SK-N-SH (cell line): ENCODE data around the gene KCNK4. TPM values are rescaled to one million over a fixed set of nuclear protein-coding genes. Genes with fewer than 3 reads are reported as not detected.

Source experiments
- CTCF ChIA-PET: fragments of 300-600, 350-600 bp; formaldehyde crosslinking; extraction: SDS; loops from one replicate; lab custom pipeline; 2021; lab: Yijun Ruan, JAX
- POLR2A ChIA-PET: fragments of 350-600 bp; sonication (Branson Sonifier 250); formaldehyde crosslinking; extraction: SDS; loops from one replicate; lab custom pipeline; 2020; ENCODE audit warnings: antibody characterized with exemption, inconsistent platforms; lab: Yijun Ruan, JAX
- DNase-seq: peaks from one replicate; pipeline ENCODE4 v3.0.0; 2012
- H2AFZ ChIP-seq: fragments of 200-600 bp; sonication (generic); 2 replicates; pipeline ENCODE4 v1.8.1; 2016; ENCODE audit warnings: antibody characterized with exemption, mild to moderate bottlenecking, low read depth
- H3F3A ChIP-seq: fragments of 200-600 bp; sonication (generic); replicated peaks from 2 replicates; pipeline ENCODE3; 2016; ENCODE audit warnings: antibody characterized with exemption, mild to moderate bottlenecking; ENCODE audit not compliant: insufficient read depth
- H3K27ac ChIP-seq, 2 experiments: fragments of 200-500 bp in 1 of 2; fragments of 200-600 bp in 1 of 2; sonication (Bioruptor generic) in 1 of 2; sonication (generic), shearing (Covaris generic) in 1 of 2; 2 replicates each; pipeline versions ENCODE4 v1.5.1 to v1.6.1; 2014 to 2016; ENCODE audit warnings: low read depth in 2 of 2, inconsistent platforms in 1 of 2, low read length in 1 of 2, mild to moderate bottlenecking in 1 of 2, mixed read lengths in 1 of 2
- H3K27me3 ChIP-seq: fragments of 200-600 bp; sonication (generic), shearing (Covaris generic); 2 replicates; pipeline ENCODE4 v1.6.1; 2016; ENCODE audit warnings: mixed run types; ENCODE audit not compliant: insufficient read depth
- H3K36me3 ChIP-seq, 2 experiments: fragments of 200-500 bp in 1 of 2; fragments of 200-600 bp in 1 of 2; sonication (Bioruptor generic) in 1 of 2; sonication (generic) in 1 of 2; replicated peaks in 1 of 2; 2 replicates each; pipeline versions ENCODE3 to v1.5.1; 2014 to 2016; ENCODE audit warnings: low read length in 1 of 2, mild to moderate bottlenecking in 1 of 2; ENCODE audit not compliant: insufficient read depth in 2 of 2, control insufficient read depth in 1 of 2
- H3K4me1 ChIP-seq, 2 experiments: fragments of 200-500 bp in 1 of 2; fragments of 200-600 bp in 1 of 2; sonication (Bioruptor generic) in 1 of 2; sonication (generic), shearing (Covaris generic) in 1 of 2; 2 replicates each; pipeline versions ENCODE4 v1.5.1 to v1.6.1; 2014 to 2016; ENCODE audit warnings: low read depth in 1 of 2, low read length in 1 of 2, mixed run types in 1 of 2; ENCODE audit not compliant: insufficient read depth in 2 of 2, control insufficient read depth in 1 of 2
- H3K4me2 ChIP-seq: fragments of 200-600 bp; sonication (generic), shearing (Covaris generic); 2 replicates; pipeline ENCODE4 v1.6.1; 2017; ENCODE audit warnings: mixed run types
- H3K4me3 ChIP-seq, 2 experiments: fragments of 200-500 bp in 1 of 2; fragments of 200-600 bp in 1 of 2; sonication (Bioruptor generic) in 1 of 2; sonication (generic), shearing (Covaris generic) in 1 of 2; 2 replicates each; pipeline versions ENCODE4 v1.5.1 to v1.8.1; 2014 to 2016; ENCODE audit warnings: low read depth in 2 of 2, inconsistent platforms in 1 of 2, low read length in 1 of 2, mild to moderate bottlenecking in 1 of 2, mixed read lengths in 1 of 2, moderate library complexity in 1 of 2
- H3K79me2 ChIP-seq: fragments of 200-600 bp; sonication (generic); 2 replicates; pipeline ENCODE4 v1.8.1; 2017; ENCODE audit warnings: mild to moderate bottlenecking; ENCODE audit not compliant: insufficient read depth
- H3K9ac ChIP-seq: fragments of 200-600 bp; sonication (generic); 2 replicates; pipeline ENCODE4 v1.6.1; 2017; ENCODE audit warnings: mixed run types
- H3K9me2 ChIP-seq: fragments of 200-600 bp; sonication (generic); 2 replicates; pipeline ENCODE4 v1.6.1; 2017; ENCODE audit warnings: mixed run types
- H3K9me3 ChIP-seq: fragments of 200-600 bp; sonication (generic); 2 replicates; pipeline ENCODE4 v1.6.1; 2017; ENCODE audit warnings: mixed run types, mild to moderate bottlenecking, moderate library complexity
- H4K20me1 ChIP-seq: fragments of 200-600 bp; sonication (generic); 2 replicates; pipeline ENCODE4 v1.6.1; 2017; ENCODE audit warnings: mild to moderate bottlenecking, mixed run types; ENCODE audit not compliant: insufficient read depth
- CHD2 ChIP-seq: fragments of 150-350 bp; IDR thresholded peaks from 2 replicates; pipeline ENCODE4 v1.6.1; 2018; ENCODE audit warnings: low read length; ENCODE audit not compliant: partially characterized antibody
- ELF1 ChIP-seq: IDR thresholded peaks from 2 replicates; pipeline ENCODE4 v1.4.0; 2012
- EP300 ChIP-seq, 2 experiments: IDR thresholded peaks; 2 replicates each; pipeline versions ENCODE4 v1.4.0 to v1.6.1; 2012; ENCODE audit warnings: borderline replicate concordance in 1 of 2, low read depth in 1 of 2, low read length in 1 of 2
- EZH2phosphoT487 ChIP-seq: fragments of 200-600 bp; sonication (generic); IDR thresholded peaks from 2 replicates; pipeline ENCODE4 v1.6.1; 2017; ENCODE audit warnings: low read depth, mixed run types, mild to moderate bottlenecking, antibody characterized with exemption, moderate library complexity, borderline replicate concordance
- FOSL2 ChIP-seq: IDR thresholded peaks from 2 replicates; pipeline ENCODE4 v1.4.0; 2012; ENCODE audit warnings: low read depth, mild to moderate bottlenecking, moderate library complexity, borderline replicate concordance
- FOXJ3 ChIP-seq: sonication (generic); formaldehyde crosslinking; IDR thresholded peaks from 2 replicates; pipeline ENCODE4 v1.5.1; 2020; ENCODE audit warnings: mild to moderate bottlenecking, missing genetic modification reagents
- FOXM1 ChIP-seq: IDR thresholded peaks from 2 replicates; pipeline ENCODE4 v1.4.0; 2012; ENCODE audit warnings: low read depth, mild to moderate bottlenecking
- GABPA ChIP-seq: IDR thresholded peaks from 2 replicates; pipeline ENCODE4 v1.4.0; 2012; ENCODE audit warnings: low read depth, mild to moderate bottlenecking
- GATA2 ChIP-seq: sonication (generic); formaldehyde crosslinking; IDR thresholded peaks from 2 replicates; pipeline ENCODE4 v1.5.0; 2020; ENCODE audit warnings: mild to moderate bottlenecking, missing genetic modification reagents
- MXI1 ChIP-seq: IDR thresholded peaks from 2 replicates; pipeline ENCODE4 v1.6.1; 2012; ENCODE audit warnings: mild to moderate bottlenecking, low read depth, low read length, improper control_type of control experiment
- NFIC ChIP-seq: IDR thresholded peaks from 2 replicates; pipeline ENCODE4 v1.4.0; 2012; ENCODE audit warnings: borderline replicate concordance
- NRF1 ChIP-seq: IDR thresholded peaks from 2 replicates; pipeline ENCODE4 v1.6.1; 2012; ENCODE audit warnings: low read depth, mild to moderate bottlenecking, low read length
- POLR2AphosphoS5 ChIP-seq: IDR thresholded peaks from 2 replicates; pipeline ENCODE4 v1.6.1; 2012; ENCODE audit warnings: low read depth, low read length
- RAD21 ChIP-seq: IDR thresholded peaks from 2 replicates; pipeline ENCODE4 v1.6.1; 2012; ENCODE audit warnings: mild to moderate bottlenecking, low read length
- RFX5 ChIP-seq: IDR thresholded peaks from 2 replicates; pipeline ENCODE4 v1.6.1; 2012; ENCODE audit warnings: mild to moderate bottlenecking, improper control_type of control experiment, low read length
- RXRA ChIP-seq: IDR thresholded peaks from 2 replicates; pipeline ENCODE4 v1.4.0; 2012; ENCODE audit warnings: low read depth, mild to moderate bottlenecking, borderline replicate concordance
- SMC3 ChIP-seq: IDR thresholded peaks from 2 replicates; pipeline ENCODE4 v1.6.1; 2012; ENCODE audit warnings: low read depth, low read length, improper control_type of control experiment
- TEAD4 ChIP-seq: IDR thresholded peaks from 2 replicates; pipeline ENCODE4 v1.4.0; 2012; ENCODE audit warnings: mild to moderate bottlenecking, borderline replicate concordance; ENCODE audit not compliant: insufficient read depth
- YY1 ChIP-seq: IDR thresholded peaks from 2 replicates; pipeline ENCODE4 v1.4.0; 2012; ENCODE audit warnings: low read depth, mild to moderate bottlenecking
- WGBS: methylation state at CpG from one replicate; pipeline ENCODE4 v1.1.6; 2017; ENCODE audit warnings: low lambda C conversion rate; 5-methylcytosine and 5-hydroxymethylcytosine counted together
- polyA plus RNA-seq, 3 experiments: library from polyadenylated mRNA; depleted of rRNA; stranded (reverse); fragments of >200 nt; gene quantifications; 2 replicates each; pipeline ENCODE4 v1.2.3, GENCODE V29; 2012
- TF ChIP-seq, protein P1 (sequence below): IDR thresholded peaks from 2 replicates; pipeline ENCODE4 v1.4.0; 2012; ENCODE audit warnings: low read depth, borderline replicate concordance
- TF ChIP-seq, protein P2 (sequence below): fragments of 200-600 bp; sonication (generic); IDR thresholded peaks from 2 replicates; pipeline ENCODE4 v1.6.1; 2017; ENCODE audit warnings: antibody characterized with exemption, mild to moderate bottlenecking, moderate library complexity
- TF ChIP-seq, protein P3 (sequence below): fragments of 150-350 bp; IDR thresholded peaks from 2 replicates; pipeline ENCODE4 v1.6.1; 2016; ENCODE audit warnings: mild to moderate bottlenecking, low read depth, low read length
- TF ChIP-seq, protein P4 (sequence below): IDR thresholded peaks from 2 replicates; pipeline ENCODE4 v1.4.0; 2012; ENCODE audit warnings: low read depth, borderline replicate concordance
- TF ChIP-seq, protein P5 (sequence below): IDR thresholded peaks from 2 replicates; pipeline ENCODE4 v1.6.1; 2012; ENCODE audit warnings: mild to moderate bottlenecking, low read depth, low read length, moderate library complexity

KCNK4 gene
- polyA plus RNA-seq, 1 of the 3 experiments (the other 2 are of a cell fraction): 0.16 TPM

DNA sequence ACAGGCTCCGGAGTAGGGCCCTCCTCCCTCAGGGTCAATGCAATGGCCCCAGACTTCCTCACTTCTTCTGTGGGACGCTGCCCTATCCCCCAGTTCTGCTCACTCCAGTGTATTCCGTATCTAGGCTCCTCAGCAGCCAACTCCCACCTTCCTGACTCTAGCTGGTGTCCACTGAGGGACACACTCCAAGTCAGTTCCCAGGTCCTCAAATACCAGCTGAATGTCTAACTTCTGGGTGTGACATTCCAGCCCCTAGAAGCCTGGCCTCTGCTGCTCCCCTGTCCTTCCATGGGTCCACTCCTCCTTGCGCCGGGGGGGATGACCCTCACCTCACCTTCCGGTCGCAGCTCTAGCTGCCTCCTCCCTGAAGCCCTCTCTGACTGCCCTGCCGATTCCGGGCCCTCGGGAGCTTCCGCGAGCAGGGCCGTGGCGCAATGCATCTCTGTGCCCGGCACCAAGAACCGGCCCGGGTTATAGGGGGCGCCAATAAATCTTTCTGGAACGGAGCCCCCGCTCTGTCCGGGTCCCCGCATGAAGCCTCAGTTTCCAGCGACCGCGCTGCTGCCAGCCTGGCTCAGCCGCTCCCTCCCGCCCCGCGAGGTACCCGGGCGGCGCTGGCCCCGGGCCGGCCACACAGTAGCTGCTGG, 22.1 kb upstream of the KCNK4 start:
- H3K27me3 ChIP-seq: no peaks in the 10 kb centered on the region
- ChIA-PET CTCF (interaction anchor here (0.6 to 6.9 kb wide), 12 partner anchors 11 to 375 kb away, joined by 3 to 89 read pairs (median 6); partner anchors contain the start of genes ESRRA, FERMT3, KCNK4 and PLCB3), POLR2A (interaction anchor here (0.9 to 6.5 kb wide), 6 partner anchors 11 to 64 kb away, joined by 3 to 112 read pairs (median 8); partner anchors contain the start of genes BAD, ESRRA, FKBP2 and PLCB3)
- peak overlapping the region; percentile 63 for H3K9ac ChIP-seq
- H4K20me1 ChIP-seq: no peaks in the 10 kb centered on the region
- peaks cover 19% of the 10 kb centered on the region for H3K79me2 ChIP-seq
- H3F3A ChIP-seq: peaks cover 40% of the 10 kb centered on the region
- peak overlapping the region; percentile 89 for H3K4me2 ChIP-seq
- peak; percentile 60 for DNase-seq
- no peaks in the 10 kb centered on the region for H3K9me2 ChIP-seq
- peaks cover 14 to 20% of the 10 kb centered on the region in 2 experiments for H3K36me3 ChIP-seq
- peak overlapping the region; percentile 60 to 65 for H3K4me3 ChIP-seq
- H3K4me1 ChIP-seq: peaks cover 12 to 48% of the 10 kb centered on the region in 2 experiments; a peak in 2 of 4 replicates
- H2AFZ ChIP-seq: no peak overlapping the region
- H3K9me3 ChIP-seq: no peaks in the 10 kb centered on the region
- 4% methylated on average over 12 of the region's 34 CpGs for WGBS
- H3K27ac ChIP-seq: peak overlapping the region; percentile 88 to 97
- TF ChIP-seq, protein P1, sequence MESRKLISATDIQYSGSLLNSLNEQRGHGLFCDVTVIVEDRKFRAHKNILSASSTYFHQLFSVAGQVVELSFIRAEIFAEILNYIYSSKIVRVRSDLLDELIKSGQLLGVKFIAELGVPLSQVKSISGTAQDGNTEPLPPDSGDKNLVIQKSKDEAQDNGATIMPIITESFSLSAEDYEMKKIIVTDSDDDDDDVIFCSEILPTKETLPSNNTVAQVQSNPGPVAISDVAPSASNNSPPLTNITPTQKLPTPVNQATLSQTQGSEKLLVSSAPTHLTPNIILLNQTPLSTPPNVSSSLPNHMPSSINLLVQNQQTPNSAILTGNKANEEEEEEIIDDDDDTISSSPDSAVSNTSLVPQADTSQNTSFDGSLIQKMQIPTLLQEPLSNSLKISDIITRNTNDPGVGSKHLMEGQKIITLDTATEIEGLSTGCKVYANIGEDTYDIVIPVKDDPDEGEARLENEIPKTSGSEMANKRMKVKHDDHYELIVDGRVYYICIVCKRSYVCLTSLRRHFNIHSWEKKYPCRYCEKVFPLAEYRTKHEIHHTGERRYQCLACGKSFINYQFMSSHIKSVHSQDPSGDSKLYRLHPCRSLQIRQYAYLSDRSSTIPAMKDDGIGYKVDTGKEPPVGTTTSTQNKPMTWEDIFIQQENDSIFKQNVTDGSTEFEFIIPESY: no peak
- TF ChIP-seq SMC3 (0 out of 2 replicates have a peak, but pooled peaks have one; percentile 0), MXI1 (no peak), FOXJ3 (CRISPR knock-in tag) (peak; percentile 2; the same call in 1 of the 2 replicates), RAD21 (no peak), TEAD4 (no peak), FOXM1 (no peak), ELF1 (no peak), YY1 (no peak), CHD2 (no peak), GATA2 (CRISPR knock-in tag) (no peak), NFIC (no peak), POLR2AphosphoS5 (peak; percentile 41; the same call in 1 of the 2 replicates), EZH2phosphoT487 (no peak), FOSL2 (no peak), RXRA (no peak), NRF1 (no peak), RFX5 (no peak), GABPA (no peak), EP300 (IDR thresholded peaks at IDR 0.05; ENCODE audit: borderline replicate concordance in 1 of 2, low read depth in 1 of 2, low read length in 1 of 2) (no peak)
- TF ChIP-seq, protein P2, sequence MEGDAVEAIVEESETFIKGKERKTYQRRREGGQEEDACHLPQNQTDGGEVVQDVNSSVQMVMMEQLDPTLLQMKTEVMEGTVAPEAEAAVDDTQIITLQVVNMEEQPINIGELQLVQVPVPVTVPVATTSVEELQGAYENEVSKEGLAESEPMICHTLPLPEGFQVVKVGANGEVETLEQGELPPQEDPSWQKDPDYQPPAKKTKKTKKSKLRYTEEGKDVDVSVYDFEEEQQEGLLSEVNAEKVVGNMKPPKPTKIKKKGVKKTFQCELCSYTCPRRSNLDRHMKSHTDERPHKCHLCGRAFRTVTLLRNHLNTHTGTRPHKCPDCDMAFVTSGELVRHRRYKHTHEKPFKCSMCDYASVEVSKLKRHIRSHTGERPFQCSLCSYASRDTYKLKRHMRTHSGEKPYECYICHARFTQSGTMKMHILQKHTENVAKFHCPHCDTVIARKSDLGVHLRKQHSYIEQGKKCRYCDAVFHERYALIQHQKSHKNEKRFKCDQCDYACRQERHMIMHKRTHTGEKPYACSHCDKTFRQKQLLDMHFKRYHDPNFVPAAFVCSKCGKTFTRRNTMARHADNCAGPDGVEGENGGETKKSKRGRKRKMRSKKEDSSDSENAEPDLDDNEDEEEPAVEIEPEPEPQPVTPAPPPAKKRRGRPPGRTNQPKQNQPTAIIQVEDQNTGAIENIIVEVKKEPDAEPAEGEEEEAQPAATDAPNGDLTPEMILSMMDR: no peak
- TF ChIP-seq, protein P3, sequence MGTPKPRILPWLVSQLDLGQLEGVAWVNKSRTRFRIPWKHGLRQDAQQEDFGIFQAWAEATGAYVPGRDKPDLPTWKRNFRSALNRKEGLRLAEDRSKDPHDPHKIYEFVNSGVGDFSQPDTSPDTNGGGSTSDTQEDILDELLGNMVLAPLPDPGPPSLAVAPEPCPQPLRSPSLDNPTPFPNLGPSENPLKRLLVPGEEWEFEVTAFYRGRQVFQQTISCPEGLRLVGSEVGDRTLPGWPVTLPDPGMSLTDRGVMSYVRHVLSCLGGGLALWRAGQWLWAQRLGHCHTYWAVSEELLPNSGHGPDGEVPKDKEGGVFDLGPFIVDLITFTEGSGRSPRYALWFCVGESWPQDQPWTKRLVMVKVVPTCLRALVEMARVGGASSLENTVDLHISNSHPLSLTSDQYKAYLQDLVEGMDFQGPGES: no peak
- TF ChIP-seq, protein P4, sequence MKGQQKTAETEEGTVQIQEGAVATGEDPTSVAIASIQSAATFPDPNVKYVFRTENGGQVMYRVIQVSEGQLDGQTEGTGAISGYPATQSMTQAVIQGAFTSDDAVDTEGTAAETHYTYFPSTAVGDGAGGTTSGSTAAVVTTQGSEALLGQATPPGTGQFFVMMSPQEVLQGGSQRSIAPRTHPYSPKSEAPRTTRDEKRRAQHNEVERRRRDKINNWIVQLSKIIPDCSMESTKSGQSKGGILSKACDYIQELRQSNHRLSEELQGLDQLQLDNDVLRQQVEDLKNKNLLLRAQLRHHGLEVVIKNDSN: no peak
- TF ChIP-seq, protein P5, sequence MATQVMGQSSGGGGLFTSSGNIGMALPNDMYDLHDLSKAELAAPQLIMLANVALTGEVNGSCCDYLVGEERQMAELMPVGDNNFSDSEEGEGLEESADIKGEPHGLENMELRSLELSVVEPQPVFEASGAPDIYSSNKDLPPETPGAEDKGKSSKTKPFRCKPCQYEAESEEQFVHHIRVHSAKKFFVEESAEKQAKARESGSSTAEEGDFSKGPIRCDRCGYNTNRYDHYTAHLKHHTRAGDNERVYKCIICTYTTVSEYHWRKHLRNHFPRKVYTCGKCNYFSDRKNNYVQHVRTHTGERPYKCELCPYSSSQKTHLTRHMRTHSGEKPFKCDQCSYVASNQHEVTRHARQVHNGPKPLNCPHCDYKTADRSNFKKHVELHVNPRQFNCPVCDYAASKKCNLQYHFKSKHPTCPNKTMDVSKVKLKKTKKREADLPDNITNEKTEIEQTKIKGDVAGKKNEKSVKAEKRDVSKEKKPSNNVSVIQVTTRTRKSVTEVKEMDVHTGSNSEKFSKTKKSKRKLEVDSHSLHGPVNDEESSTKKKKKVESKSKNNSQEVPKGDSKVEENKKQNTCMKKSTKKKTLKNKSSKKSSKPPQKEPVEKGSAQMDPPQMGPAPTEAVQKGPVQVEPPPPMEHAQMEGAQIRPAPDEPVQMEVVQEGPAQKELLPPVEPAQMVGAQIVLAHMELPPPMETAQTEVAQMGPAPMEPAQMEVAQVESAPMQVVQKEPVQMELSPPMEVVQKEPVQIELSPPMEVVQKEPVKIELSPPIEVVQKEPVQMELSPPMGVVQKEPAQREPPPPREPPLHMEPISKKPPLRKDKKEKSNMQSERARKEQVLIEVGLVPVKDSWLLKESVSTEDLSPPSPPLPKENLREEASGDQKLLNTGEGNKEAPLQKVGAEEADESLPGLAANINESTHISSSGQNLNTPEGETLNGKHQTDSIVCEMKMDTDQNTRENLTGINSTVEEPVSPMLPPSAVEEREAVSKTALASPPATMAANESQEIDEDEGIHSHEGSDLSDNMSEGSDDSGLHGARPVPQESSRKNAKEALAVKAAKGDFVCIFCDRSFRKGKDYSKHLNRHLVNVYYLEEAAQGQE: 0 out of 2 replicates have a peak, but pooled peaks have one; percentile 36
